NCI-H2196 (cell line): ENCODE measurements around the gene CTAG1A.
"Not testable (repeated sequence)": the region's sequence is repeated elsewhere in the genome, so short reads cannot be mapped to it uniquely, and the experiment has no call there.

Source experiments
- DNase-seq: peaks from one replicate; lab custom pipeline; 2025; ENCODE audit not compliant: unreplicated experiment; lab: John Stamatoyannopoulos, UW

The CTAG1A gene

DNA sequence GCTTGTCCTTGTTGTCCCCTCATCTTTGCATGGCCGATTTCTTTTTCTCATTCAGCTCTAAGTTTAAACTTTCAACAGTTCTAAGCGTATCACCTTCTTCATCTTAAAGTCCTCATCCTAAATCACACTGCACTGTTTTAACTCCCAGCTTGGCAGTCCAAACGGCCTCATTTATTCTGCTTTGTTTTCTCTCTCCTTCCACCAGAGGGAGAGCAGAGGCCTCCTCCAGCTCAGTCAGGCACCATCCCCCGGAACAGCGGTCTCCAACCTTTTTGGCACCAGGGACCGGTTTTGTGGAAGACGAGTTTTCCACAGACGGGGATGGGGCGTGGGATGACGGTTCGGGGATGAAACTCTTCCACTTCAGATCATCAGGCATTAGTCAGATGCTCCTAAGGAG, 14.6 kb upstream of the CTAG1A start:
- DNase-seq = not testable (repeated sequence)

- DNase-seq = not testable (repeated sequence)
These were observed 11.9 kb upstream of the CTAG1A start for GRCh38 chrX:154573061-154573460.

DNA sequence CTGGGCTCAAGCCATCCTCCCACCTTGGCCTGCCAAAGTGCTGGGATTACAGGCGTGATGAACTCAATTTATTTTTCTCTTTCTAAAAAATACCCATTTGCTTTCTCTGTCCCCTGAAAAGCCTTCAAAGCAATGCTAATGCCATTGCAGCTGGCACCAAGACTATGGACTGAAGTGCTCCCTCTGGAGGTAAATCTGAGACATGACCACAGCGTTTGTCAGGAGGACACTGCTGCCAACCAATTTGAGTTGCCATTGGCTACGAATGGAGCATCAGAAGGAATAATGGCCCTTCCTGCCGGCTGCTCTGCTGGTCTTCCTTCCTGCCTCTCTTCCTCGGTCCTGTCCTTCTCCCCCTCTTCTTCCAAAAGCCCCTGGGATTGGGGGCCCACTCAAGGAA, 9.9 kb upstream of the CTAG1A start:
- DNase-seq = not testable (repeated sequence)

DNA sequence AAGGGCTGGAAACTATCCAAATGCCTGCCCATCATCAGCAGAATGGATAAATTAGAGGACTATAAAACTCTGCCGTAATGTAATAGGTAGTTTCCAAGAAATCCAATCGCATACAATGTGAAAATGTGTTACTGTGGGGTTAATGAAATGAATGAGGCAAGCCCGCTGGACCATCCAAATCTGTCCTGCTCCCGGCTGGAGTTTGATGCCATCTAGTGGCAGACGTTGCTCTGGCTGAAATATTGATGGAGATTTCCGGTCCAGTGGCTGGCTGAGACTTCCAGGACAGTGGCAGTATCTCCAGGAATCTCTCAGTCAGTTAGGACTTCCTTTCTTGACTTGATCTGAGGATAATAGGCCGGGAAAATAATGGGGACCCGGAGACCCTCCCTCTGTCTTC, 1.9 kb upstream of the CTAG1A start:
- DNase-seq = not testable (repeated sequence)

DNA sequence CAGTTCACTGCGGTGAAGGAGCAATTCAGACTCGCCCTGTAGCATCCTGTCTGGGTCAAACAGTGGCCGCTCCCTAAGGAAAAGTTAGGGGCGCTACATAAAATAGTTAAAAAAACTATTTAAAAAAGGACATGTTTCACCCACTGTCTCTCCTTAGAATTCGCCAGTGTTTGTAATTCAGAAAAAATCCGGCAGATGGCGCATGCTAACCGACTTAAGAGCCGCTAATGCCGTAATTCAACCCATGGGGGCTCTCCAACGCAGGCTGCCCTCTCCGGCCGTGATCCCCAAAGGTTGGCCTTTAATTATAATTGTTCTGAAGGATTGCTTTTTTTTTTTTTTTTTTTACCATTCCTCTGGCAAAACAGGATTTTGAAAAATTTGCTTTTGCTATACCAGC, 5.5 kb downstream of the CTAG1A start:
- not testable (repeated sequence) for DNase-seq

DNA sequence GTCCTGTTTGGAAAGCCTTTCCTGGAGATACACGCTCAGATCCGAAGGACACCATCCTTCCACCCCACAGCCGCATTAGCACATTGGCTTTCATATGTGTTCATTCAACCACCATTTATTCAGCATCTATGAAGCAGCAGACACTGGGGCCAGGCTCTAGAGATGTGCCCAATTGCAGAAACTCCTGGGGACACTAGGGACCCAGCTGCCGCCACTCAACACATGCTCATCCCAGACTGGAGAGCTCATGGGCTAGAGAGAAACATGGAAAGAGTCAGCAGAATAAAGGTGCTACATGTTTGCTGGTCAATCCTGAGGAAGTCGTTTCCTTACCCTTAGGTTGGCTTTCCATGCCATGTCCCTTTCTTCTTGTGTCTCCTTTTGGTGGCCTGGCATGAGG, 7.6 kb downstream of the CTAG1A start:
- DNase-seq = no peak

DNA sequence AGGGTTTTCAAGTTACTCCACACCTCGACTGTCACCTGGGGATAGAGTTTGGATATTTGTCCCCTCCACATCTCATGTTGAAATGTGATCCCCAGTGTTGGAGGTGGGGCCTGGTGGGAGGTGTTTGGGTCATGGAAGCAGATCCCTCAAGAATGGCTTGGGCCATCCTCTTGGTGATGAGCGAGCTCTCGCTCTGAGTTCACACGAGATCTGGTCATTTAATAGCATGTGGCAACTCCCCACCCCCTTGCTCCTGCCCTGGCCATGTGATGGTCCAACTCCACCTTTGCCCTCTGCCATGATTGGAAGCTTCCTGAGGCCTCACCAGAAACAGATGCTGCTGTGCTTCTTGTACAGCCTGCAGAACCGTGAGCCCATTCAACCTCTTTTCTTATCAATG, 8.3 kb downstream of the CTAG1A start:
- no peak for DNase-seq

DNA sequence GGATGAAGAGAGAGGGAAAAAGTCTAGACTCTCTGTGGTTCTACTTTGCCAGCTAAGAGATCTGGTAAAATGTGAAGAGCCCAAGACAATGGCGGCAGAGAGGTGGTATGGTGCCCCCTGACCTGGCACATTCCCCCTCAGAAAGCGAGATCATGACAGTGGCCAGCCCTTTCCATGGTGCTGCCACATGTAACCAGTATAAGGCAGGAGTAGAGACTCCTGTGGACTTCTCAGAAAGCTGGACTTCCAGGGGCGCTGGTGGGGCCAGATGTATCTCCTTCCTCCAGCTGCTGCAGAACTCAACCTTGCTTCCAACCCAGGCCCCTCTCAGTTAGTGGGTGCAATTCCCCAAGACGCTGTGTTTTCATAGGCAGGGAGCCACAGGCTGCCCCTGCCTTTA, 9.6 kb downstream of the CTAG1A start:
- DNase-seq = no peak

DNA sequence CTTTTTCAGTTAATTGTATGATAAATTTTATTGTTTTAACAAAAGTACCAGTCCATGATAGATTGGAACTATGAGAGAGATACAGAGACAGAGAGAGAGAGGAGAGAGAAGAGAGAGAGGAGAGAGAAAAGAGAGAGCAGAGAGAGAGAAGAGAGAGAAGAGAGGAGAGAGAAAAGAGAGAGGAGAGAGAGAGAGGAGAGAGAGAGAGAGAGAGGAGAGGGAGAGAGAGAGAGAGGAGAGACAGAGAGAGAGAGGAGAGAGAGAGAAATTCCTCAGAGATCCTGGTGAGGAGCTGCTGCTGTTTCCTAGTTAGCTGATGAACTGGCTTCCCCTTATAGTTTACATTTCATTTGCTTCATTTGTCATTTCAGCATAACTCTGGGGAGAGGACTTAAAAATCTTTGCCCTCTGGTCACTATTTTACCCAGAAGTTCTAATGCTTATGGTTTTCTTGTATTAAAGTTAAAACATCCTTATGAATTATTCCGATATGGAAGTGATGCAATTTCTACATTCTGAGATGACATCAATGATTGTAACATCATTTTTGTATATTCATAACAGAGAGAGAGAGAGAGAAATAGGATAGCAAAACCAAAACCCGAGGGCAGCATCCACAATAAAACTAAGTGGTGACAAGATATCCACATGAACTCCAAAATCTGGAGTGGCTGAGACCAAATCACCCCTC, 10.8 kb downstream of the CTAG1A start:
- DNase-seq = no peak

DNA sequence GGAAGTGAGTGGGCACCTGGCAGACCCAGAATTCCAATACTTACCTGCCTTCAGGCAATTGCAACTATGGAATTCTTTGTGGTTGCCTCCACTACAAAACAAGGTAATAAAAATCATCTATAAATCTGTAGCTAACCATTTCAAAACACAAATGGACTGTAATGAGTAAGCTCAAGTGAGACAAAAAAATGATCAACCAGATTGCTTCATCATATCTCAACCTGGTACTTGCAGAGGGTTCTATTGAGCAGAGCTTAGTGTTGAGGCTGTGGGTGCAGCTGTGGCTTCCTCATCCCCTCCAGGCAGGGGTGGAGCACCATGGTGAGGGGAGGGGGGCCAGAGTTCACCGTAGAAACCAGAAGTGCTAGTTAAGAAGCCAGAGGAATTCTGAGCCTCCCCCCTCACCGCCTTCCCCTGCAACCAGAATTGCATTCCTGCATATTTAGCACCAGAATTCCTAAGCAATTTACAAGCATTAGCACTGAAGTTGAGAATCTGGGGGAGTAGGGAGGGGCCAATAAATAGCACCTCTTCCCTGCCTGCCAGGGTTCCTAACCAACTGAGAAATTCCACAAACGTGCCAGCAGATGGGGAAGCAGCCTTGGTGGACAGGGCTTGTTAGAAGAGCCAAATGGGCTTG, 11.5 kb downstream of the CTAG1A start:
- no peak for DNase-seq

GRCh38 chrX:154597221-154597620, 12.3 kb downstream of the CTAG1A start:
- DNase-seq = no peak

- DNase-seq = no peak
These were observed 13.7 kb downstream of the CTAG1A start for GRCh38 chrX:154598656-154599055.

DNA sequence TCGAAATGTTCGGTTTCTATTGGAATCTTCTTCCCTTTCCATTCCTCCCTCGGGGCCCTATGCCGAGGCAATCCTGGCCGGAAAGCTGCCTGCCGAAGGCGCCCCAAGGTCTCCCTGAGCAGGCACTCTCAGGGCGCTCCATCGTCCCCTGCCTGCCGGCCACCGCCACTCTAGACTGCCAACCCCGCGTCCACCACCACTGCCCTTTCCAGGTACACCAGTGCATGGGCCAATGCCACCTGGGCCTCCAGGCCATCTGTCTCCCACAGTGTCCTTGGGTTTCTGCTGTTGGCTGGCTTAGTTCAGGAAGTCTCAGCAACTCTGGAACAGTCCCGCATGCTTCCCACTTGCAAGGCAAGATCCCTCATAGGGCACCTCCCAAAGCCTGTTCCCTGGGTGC, 14.6 kb downstream of the CTAG1A start:
- DNase-seq = no peak

GRCh38 chrX:154600759-154601374, 15.9 kb downstream of the CTAG1A start:
- DNase-seq = no peak

- DNase-seq = no peak
These were observed 17.3 kb downstream of the CTAG1A start for GRCh38 chrX:154602226-154602625.

GRCh38 chrX:154602766-154603437, 18.0 kb downstream of the CTAG1A start:
- DNase-seq = no peak

GRCh38 chrX:154603438-154604430, 18.8 kb downstream of the CTAG1A start:
- no peak for DNase-seq

- DNase-seq = no peak
These were observed 20.6 kb downstream of the CTAG1A start for GRCh38 chrX:154605566-154605965.

DNA sequence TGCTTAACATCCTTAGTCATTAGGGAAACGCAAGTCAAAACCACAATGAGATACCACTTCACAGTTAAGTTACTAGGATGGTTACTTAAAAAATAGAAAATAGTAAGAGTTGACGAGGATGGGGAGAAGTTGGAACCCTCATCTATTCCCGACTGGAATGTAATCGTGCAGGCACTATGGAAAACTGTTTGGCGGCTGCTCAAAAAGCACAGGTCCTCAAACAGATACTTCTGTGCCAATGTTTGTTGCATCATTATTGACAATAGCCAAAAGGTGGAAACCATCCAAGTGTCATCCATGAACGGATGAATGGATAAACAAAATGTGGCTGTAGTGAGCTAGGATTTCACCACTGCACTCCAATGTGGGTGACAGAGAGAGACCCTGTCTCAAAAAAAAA, 22.4 kb downstream of the CTAG1A start:
- peak; percentile 40 for DNase-seq

GRCh38 chrX:154607976-154608375, 23.0 kb downstream of the CTAG1A start:
- DNase-seq = not testable (repeated sequence)

GRCh38 chrX:154608823-154609222, 23.9 kb downstream of the CTAG1A start:
- not testable (repeated sequence) for DNase-seq
